Thymus (tissue), 14 donors: ENCODE measurements around the gene CDCA7. TPM values are rescaled to one million over a fixed set of nuclear protein-coding genes. Genes with fewer than 3 reads are reported as not detected.
A peak's percentile ranks its signal among the peaks of the same experiment; 100 is the strongest.
"Not testable (repeated sequence)": the region's sequence is repeated elsewhere in the genome, so short reads cannot be mapped to it uniquely, and the experiment has no call there.

Experiments used
- DNase-seq, 9 donors: peaks; one replicate each; pipeline ENCODE4 v3.0.0-alpha.2; 2013; ENCODE audit warnings: low spot score in 9 of 9, low read depth in 6 of 9, missing footprints in 1 of 9
- H3K27ac ChIP-seq, 2 donors: one replicate each; pipeline ENCODE4 v1.5.1; 2013; ENCODE audit warnings: control low read depth in 1 of 2, low read depth in 1 of 2, low read length in 1 of 2, mild to moderate bottlenecking in 1 of 2, moderate library complexity in 1 of 2
- H3K27me3 ChIP-seq, 2 donors: one replicate each; pipeline ENCODE4 v1.5.1; 2013; ENCODE audit warnings: low read length in 1 of 2; ENCODE audit not compliant: control insufficient read depth in 2 of 2, insufficient read depth in 1 of 2
- H3K36me3 ChIP-seq, 2 donors: one replicate each; pipeline ENCODE4 v1.5.1; 2013; ENCODE audit warnings: low read length in 1 of 2, mild to moderate bottlenecking in 1 of 2, moderate library complexity in 1 of 2; ENCODE audit not compliant: control insufficient read depth in 2 of 2, insufficient read depth in 2 of 2
- H3K4me1 ChIP-seq, 2 donors: one replicate each; pipeline ENCODE4 v1.5.1; 2013; ENCODE audit warnings: low read length in 2 of 2; ENCODE audit not compliant: control insufficient read depth in 2 of 2, insufficient read depth in 2 of 2
- H3K4me3 ChIP-seq, 2 donors: one replicate each; pipeline ENCODE4 v1.5.1; 2013; ENCODE audit warnings: low read length in 2 of 2, control low read depth in 1 of 2, mild to moderate bottlenecking in 1 of 2
- H3K9me3 ChIP-seq, 2 donors: one replicate each; pipeline ENCODE4 v1.5.1; 2013; ENCODE audit warnings: low read length in 1 of 2, mild to moderate bottlenecking in 1 of 2; ENCODE audit not compliant: control insufficient read depth in 2 of 2, insufficient read depth in 1 of 2
- WGBS: extraction: QIAGEN DNeasy Blood & Tissue Kit; methylation state at CpG from one replicate; pipeline ENCODE4 v1.1.7; 2013; 5-methylcytosine and 5-hydroxymethylcytosine counted together
- long read RNA-seq, 10 donors: transcript quantifications; one replicate each; lab custom pipeline, GENCODE V29; 2026
- polyA plus RNA-seq: library from polyadenylated mRNA; stranded (reverse); fragments of 200-250 nt; gene quantifications from one replicate; pipeline ENCODE4 v1.2.3, GENCODE V29; 2013
- total RNA-seq: library from RNA; stranded (reverse); fragments of 120-200 nt; gene quantifications from one replicate; pipeline ENCODE4 v1.2.4, GENCODE V29; 2013
- donor health status: healthy.

CDCA7 gene
- total RNA-seq (42.9 TPM), polyA plus RNA-seq (44.7 TPM)
- long read RNA-seq, donor 1, transcript CDCA7-202 (9 exons, 2,500 nt): major isoform, 6 of 6 reads
- long read RNA-seq, donor 1, partial matches to known transcripts: 0 of 6 reads
- long read RNA-seq, donor 1, other reads (novel, unspliced or antisense): 0 of 6 reads
- long read RNA-seq, donor 2, transcript CDCA7-201 (10 exons, 2,789 nt): minor isoform, 7 of 100 reads
- long read RNA-seq, donor 2, transcript CDCA7-202 (9 exons, 2,500 nt): major isoform, 43 of 100 reads
- long read RNA-seq, donor 2, partial matches to known transcripts: 47 of 100 reads
- long read RNA-seq, donor 2, other reads (novel, unspliced or antisense): 0 of 100 reads
- long read RNA-seq, donor 3, transcript CDCA7-201 (10 exons, 2,789 nt): minor isoform, 5 of 57 reads
- long read RNA-seq, donor 3, transcript CDCA7-202 (9 exons, 2,500 nt): major isoform, 37 of 57 reads
- long read RNA-seq, donor 3, partial matches to known transcripts: 13 of 57 reads
- long read RNA-seq, donor 3, other reads (novel, unspliced or antisense): 0 of 57 reads
- long read RNA-seq, donor 4, transcript CDCA7-202 (9 exons, 2,500 nt): major isoform, 23 of 26 reads
- long read RNA-seq, donor 4, partial matches to known transcripts: 0 of 26 reads
- long read RNA-seq, donor 4, other reads (novel, unspliced or antisense): 0 of 26 reads
- long read RNA-seq, donor 5, transcript CDCA7-202 (9 exons, 2,500 nt): major isoform, 45 of 109 reads
- long read RNA-seq, donor 5, transcript CDCA7-201 (10 exons, 2,789 nt): minor isoform, 7 of 109 reads
- long read RNA-seq, donor 5, partial matches to known transcripts: 49 of 109 reads
- long read RNA-seq, donor 5, other reads (novel, unspliced or antisense): 7 of 109 reads
- long read RNA-seq, donor 6, transcript CDCA7-202 (9 exons, 2,500 nt): major isoform, 16 of 48 reads
- long read RNA-seq, donor 6, transcript CDCA7-201 (10 exons, 2,789 nt): minor isoform, 8 of 48 reads
- long read RNA-seq, donor 6, partial matches to known transcripts: 18 of 48 reads
- long read RNA-seq, donor 6, other reads (novel, unspliced or antisense): 5 of 48 reads
- long read RNA-seq, donor 7, transcript CDCA7-202 (9 exons, 2,500 nt): major isoform, 41 of 79 reads
- long read RNA-seq, donor 7, transcript CDCA7-201 (10 exons, 2,789 nt): minor isoform, 5 of 79 reads
- long read RNA-seq, donor 7, partial matches to known transcripts: 30 of 79 reads
- long read RNA-seq, donor 7, other reads (novel, unspliced or antisense): 0 of 79 reads
- long read RNA-seq, donor 8, transcript CDCA7-202 (9 exons, 2,500 nt): major isoform, 8 of 10 reads
- long read RNA-seq, donor 8, partial matches to known transcripts: 0 of 10 reads
- long read RNA-seq, donor 8, other reads (novel, unspliced or antisense): 0 of 10 reads
- long read RNA-seq, donor 9, transcript CDCA7-202 (9 exons, 2,500 nt): major isoform, 23 of 41 reads
- long read RNA-seq, donor 9, partial matches to known transcripts: 12 of 41 reads
- long read RNA-seq, donor 9, other reads (novel, unspliced or antisense): 0 of 41 reads
- long read RNA-seq, donor 10, transcript CDCA7-202 (9 exons, 2,500 nt): major isoform, 25 of 34 reads
- long read RNA-seq, donor 10, partial matches to known transcripts: 5 of 34 reads
- long read RNA-seq, donor 10, other reads (novel, unspliced or antisense): 0 of 34 reads

GRCh38 chr2:173354582-173355131 is at the start of gene CDCA7:
Gene CDCA7 (plus strand): TSS chr2:173354872. CDS start chr2:173354964, 92 bp downstream.
- no peaks in the 10 kb centered on the region for H3K9me3 ChIP-seq
- WGBS: under 1% methylated on average over 50 of the region's 50 CpGs
- no peaks in the 10 kb centered on the region for H3K27me3 ChIP-seq
- peak in 8 of 9 donors; percentile 54 to 86 (median 66) for DNase-seq
- peak within 1 kb of the TSS; percentile 62 to 78 for H3K4me3 ChIP-seq
- H3K27ac ChIP-seq: peak within 1 kb of the TSS; percentile 71 to 89
- peaks cover 11 to 30% of the 10 kb centered on the region in 2 donors for H3K4me1 ChIP-seq
- H3K36me3 ChIP-seq: peaks cover 0 to 2% of the 10 kb centered on the region in 2 donors

- whole genome bisulfite sequencing: 98% methylated on average over 2 of the region's 2 CpGs
- Histone ChIP-seq H3K36me3 (no peaks in the 10 kb centered on the region), H3K9me3 (peaks cover 0 to 8% of the 10 kb centered on the region in 2 donors), H3K27me3 (no peaks in the 10 kb centered on the region), H3K27ac (no peak overlapping the region), H3K4me3 (no peak overlapping the region), H3K4me1 (no peaks in the 10 kb centered on the region)
- DNase-seq: no peak
These were observed 49.4 kb upstream of the CDCA7 start for GRCh38 chr2:173305303-173305702.

DNA sequence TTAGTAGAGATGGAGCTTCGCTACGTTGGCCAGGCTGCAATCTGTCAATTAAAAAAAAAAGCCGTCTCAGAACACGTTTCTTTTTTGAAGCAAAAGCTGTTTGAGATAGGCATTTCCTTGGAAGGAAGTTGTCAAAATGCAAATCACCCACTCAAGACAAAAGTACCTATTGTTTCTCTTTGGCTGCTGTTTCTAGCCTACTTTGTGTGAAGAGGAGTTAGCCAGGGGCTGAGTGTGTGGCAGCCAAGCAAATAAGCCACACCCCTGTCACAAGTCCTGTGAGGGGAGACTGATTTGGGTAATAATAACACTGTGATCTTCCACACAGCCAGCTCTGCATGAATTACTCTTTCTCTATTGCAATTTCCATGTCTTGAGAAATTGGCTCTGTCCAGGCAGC is 47.4 kb upstream of the CDCA7 start:
- H3K27ac ChIP-seq: no peak overlapping the region
- H3K9me3 ChIP-seq: peaks cover 0 to 8% of the 10 kb centered on the region in 2 donors
- no peak for DNase-seq
- 41% methylated on average over 4 of the region's 4 CpGs for WGBS
- H3K4me3 ChIP-seq: no peak overlapping the region
- no peaks in the 10 kb centered on the region for H3K27me3 ChIP-seq
- H3K36me3 ChIP-seq: no peaks in the 10 kb centered on the region
- no peaks in the 10 kb centered on the region for H3K4me1 ChIP-seq

DNA sequence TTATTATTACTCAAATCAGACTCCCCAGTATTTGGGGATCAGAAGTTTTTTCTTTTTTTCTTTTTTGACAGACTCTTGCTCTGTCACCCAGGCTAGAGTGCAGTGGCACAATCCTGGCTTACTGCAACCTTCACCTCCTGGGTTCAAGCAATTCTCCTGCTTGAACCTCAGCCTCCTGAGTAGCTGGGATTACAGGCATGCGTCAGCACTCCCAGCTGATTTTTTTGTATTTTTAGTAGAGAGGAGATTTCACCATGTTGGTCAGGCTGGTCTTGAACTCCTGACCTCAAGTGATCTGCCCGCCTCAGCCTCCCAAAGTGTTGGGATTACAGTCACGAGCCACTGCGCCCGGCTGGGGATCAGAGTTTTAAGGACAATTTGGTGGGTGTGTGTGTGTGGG is 45.3 kb upstream of the CDCA7 start:
- H3K9me3 ChIP-seq, H3K4me3 ChIP-seq, DNase-seq, H3K27ac ChIP-seq, H3K4me1 ChIP-seq, H3K36me3 ChIP-seq, H3K27me3 ChIP-seq: not testable (repeated sequence)
- WGBS: 87% methylated on average over 5 of the region's 5 CpGs

DNA sequence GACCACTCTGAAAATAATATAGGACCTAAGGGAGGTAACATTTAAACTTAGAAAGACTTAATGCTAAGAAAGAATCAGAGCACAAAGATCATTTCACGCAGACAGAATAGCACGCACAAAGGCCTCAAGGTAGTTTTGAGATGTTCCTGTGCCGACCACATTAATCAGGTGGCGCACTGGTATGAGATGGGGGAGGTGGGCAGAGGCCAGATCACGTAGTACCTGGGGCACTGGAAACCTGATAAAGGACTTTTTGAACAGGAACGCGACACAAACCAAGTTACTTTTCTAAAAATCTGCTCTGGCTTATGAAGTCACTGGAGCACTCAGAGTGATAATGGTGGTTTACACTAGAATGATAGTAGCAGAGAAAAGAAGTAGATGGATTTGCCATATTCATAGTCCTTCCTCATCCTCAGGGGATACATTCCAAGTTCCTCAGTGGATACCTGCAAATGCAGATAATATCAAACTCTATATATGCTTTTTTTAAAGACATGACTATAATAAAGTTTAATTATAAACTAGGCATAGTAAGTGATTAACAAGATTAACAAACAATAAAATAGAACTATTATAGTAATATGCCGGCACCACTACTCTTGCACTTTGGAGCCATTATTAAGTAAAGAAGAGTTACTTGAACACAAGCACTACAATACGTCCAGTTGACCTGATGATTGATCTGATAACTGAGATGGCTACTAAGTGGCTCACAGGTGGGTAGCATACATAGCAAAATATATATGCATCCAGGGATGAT is 42.6 kb upstream of the CDCA7 start:
- H3K27me3 ChIP-seq: no peaks in the 10 kb centered on the region
- DNase-seq: peak in 1 of 9 donors; percentile 4
- H3K36me3 ChIP-seq: no peaks in the 10 kb centered on the region
- 92% methylated on average over 9 of the region's 9 CpGs for WGBS
- H3K9me3 ChIP-seq: peaks cover 0 to 8% of the 10 kb centered on the region in 2 donors
- H3K27ac ChIP-seq: no peak overlapping the region
- H3K4me1 ChIP-seq: no peaks in the 10 kb centered on the region
- no peak overlapping the region for H3K4me3 ChIP-seq

- H3K27ac ChIP-seq: no peak overlapping the region
- 96% methylated on average over 6 of the region's 6 CpGs for WGBS
- DNase-seq: no peak
- peaks cover 1 to 6% of the 10 kb centered on the region in 2 donors for H3K9me3 ChIP-seq
- H3K4me3 ChIP-seq: no peak overlapping the region
- H3K27me3 ChIP-seq: no peaks in the 10 kb centered on the region
- no peaks in the 10 kb centered on the region for H3K36me3 ChIP-seq
- no peaks in the 10 kb centered on the region for H3K4me1 ChIP-seq
These were observed 31.3 kb upstream of the CDCA7 start for GRCh38 chr2:173323371-173323770.

DNA sequence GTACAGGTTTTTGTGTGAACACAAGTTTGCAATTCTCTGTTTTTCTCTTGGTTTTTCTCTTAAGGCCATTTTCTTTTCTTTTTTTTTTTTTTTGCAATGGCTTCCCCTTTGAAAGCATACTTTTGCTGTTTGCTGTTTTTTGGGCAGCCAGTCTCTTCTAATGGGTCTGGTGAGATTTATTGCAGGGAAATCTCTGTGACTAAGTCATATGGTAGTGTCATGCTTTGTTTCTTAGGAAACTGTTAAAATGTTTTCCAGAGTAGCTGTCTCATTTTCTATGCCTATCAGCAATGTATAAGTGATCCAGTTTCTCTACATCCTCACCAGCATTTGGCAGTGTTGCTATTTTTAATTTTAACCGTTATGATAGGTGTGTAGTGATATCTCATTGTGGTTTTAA is 27.9 kb upstream of the CDCA7 start:
- H3K27me3 ChIP-seq: no peaks in the 10 kb centered on the region
- 94% methylated on average over 1 of the region's 1 CpG for WGBS
- H3K4me3 ChIP-seq: no peak overlapping the region
- H3K36me3 ChIP-seq: no peaks in the 10 kb centered on the region
- no peak overlapping the region for H3K27ac ChIP-seq
- DNase-seq: no peak
- H3K4me1 ChIP-seq: no peaks in the 10 kb centered on the region
- peaks cover 3 to 9% of the 10 kb centered on the region in 2 donors for H3K9me3 ChIP-seq
